DMS153 treated with DMSO at 0.1 percent for 48 hours (cell line): ENCODE measurements around the gene SUPT5H.

ENCODE experiments used
- DNase-seq: peaks from one replicate; lab custom pipeline; 2025; ENCODE audit not compliant: unreplicated experiment; lab: John Stamatoyannopoulos, UW

Gene SUPT5H

DNA sequence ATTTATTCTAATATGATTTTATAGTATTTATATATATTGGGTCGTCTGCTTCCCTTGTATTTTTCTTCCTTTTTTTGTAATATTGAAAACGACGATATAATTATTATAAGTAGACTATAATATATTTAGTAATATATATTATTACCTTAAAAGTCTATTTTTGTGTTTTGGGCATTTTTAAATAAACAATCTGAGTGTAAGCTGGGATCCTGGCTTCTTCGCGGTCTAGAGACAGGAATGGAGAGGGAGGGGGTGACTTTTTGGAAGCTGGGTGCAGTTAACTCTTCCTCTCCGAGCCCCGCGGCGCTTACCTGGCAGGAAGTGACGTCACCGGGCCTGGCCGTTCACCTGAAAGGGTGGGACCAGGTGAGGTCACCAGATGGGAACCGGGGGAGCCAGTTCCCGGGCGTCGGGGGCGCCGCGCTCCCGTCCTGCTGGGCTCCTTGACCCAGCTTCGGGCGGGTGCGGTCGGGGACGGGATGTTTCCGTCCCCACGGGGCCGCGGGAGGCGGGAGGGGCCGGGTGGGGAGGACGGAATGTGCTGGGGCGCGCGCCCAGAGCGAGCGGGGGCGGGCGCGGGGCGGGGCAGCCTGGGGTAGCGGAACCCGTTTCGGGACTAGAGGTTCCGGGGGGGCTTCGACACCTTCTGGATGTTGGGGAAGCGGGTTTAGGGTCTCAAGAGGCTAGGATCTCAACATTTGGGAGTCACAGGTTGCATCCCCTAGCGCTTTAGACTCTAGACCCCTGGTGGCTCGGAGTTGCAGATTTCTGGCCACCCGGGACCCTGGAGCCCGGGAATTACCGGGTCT lies 36.0 kb upstream of the SUPT5H start:
- DNase-seq = peak; percentile 83

DNA sequence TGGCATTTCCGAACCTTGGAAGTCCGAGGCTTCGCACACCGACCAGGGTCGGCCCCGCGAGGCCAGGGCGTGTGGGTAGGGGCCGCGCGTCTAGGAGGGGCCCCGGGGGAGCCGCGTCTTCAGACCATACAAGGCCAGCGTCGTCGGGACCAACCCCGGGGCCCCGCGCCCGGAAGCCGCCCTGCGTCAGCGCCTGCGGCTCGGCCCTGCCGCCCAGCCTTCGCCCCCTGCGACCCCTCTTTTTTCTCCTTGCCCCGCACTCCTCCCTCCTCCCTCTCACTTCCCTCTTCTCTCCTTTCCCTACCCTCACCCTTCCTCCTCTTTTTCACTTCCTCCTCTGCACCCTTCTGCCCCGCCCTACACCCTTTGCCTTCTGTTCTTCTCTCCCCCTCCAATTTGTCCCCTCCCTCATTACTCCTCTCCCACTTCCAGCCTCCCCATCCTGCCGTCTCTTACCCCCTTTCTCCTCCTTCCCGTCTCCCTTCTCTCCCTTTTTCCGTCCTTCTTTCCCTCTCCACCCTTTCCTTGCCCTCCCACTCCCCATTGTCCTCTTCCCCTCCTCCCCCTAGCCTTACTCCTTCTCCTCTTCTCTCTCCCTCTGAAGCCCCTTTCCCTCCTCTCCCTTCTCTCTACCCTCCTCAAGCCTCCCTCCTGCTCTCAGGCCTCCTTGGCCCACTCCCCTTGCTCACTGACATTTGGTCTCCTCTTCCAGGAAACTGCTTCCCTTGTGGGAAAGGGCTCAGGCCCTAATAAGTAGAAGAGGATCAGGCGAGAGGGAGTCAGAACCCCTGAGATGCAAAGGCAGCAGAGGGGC lies 35.2 kb upstream of the SUPT5H start:
- no peak for DNase-seq

DNA sequence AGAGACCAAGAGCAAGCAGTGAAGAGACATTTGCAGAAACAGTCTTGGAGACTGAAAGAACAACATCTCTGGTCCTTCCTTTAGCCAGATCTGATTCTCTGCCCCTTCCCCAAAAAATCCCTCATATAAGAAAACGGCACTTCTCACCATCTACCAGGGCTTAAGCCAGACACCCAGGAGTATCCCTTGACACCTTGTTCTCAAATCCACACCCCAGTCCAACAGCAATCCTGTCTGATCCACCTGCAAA lies 34.6 kb upstream of the SUPT5H start:
- no peak for DNase-seq

DNA sequence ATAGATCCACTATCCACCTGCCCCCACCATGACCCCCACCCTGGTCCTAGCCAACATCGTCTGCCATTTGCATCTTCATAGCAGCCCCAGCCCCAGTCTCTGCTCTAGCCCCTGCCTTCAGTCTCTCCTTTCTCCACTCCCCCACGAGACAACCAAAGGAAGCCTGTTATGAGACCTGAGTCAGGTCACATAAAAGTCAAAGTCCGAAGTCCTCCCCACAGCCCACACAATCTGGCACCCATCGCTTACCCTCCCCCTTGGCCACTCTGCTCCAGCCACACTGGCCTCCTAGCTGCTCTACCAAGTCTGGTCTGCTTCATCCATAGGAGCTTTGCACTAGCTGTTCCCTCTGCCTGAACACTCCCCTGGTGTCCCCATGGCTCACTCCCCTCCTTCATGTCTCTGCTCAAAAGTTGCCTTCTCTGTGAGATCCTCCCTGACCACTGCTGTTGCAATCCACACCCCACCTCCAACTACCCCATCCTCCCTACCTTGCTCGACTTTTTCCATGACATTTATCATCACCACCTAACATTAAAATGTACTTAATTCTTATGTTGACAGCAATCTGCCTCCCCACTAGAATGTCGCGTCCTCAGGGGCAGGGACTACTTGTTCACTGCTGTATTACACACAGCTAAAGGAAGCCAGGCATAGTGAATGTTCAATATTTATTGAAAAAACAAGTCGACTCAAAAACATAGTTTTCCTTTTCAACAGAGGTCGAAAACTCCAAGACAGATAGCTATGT lies 34.1 kb upstream of the SUPT5H start:
- no peak for DNase-seq

DNA sequence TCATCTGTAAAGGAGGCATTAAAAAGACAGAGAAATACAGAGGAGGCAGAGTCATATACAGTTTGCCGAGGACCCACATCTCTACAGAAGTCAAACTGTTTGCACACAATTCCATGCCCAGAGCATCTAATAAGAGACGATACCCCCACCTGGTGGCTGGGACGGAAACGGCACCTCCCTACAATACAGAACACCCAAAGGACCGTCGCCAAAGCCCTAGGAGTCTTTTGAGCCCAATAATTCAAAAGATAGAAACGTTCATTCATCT lies 33.6 kb upstream of the SUPT5H start:
- peak; percentile 93 for DNase-seq

DNA sequence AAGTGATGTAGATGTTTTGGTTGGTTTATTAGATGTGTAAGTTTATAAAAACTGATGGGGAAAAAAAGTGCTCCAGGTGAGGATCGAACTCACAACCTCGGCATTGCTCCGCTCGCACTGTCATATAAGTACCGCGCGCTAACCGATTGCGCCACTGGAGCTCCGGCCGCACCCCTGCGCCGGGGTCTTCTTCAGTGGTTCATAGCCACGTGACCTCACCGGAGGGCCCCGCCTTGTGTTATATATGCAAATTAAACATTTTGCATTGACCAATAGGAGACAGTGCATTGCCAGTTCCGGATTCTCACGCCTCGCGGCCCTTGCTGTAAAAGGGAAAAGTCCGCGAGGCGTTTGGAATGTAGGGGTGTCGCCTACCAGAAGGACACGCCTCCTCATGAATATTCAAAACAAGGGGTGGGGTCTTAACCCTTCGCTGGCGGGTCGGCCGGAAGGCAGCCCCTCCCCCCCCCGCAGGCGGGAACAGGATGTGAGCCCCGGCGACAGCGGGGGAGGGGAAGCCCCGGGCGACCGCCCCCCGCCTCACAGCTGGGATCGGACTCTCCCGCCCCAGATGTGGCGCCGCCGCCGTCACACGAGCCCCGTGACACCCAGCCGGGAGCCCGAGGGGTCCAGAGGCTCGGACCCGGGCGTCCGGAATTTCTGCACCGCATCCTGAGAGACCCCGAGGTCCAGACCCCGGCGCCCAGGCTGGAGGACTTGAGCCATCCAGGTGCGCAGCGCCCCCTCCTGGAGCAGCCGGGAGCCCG lies 33.1 kb upstream of the SUPT5H start, which contains the start of gene PLEKHG2:
PLEKHG2 (plus strand) TSS at position 570 of the 767 bp plus-strand sequence. CDS start 1,418 bp downstream, outside the sequence.
- peak; percentile 96 for DNase-seq

DNA sequence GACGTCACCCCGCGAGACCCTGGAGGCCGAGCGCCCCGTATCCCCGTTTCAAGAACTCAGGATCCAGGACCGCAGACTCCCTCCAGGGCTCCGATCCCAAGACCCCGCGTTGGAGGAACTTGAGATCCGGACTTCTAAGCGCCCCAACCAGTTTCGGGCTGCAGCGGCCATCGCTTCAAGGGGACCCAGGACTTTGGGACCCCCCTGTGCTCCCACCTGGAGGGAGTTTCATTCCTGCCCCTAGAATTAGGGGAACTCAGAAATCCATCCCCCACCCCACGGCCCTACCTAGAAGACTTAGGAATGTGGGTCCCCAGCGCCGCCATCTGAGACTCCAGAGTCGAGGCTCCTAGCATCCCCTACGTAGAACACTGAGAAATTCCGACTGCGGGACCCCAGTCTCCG lies 32.5 kb upstream of the SUPT5H start:
- DNase-seq = no peak

DNA sequence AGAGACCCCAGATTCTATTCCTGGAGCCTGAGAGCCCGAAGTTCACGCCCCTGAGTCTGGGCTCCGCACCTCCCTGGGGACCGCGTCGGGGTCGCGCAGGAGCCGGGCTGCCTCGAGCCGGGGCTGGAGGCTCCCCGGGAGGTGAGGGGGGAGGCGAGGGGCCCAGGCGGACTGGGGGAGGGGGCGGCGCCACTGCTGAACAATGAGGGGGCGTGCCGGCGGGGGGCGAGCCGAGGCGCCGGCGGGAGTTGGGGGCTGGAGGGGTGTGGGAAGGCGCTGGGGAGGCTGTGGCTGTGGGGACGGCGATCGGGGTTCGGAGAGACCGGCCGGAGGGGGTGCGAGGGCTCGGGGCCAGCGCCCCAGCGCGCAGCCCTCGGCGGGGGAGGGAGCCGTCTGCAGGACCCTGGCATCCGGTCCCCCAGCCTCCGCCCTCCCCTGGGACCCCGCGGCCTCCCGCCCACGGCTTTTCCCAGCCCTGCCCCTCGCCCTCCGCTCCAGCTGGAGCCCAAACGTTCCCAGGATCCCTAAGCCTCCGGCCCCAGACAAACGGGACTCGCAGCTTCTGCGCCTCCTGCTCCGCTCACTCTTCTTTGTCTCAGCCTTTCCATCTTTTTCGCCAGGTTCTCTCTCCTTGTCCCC lies 32.0 kb upstream of the SUPT5H start:
- DNase-seq = peak; percentile 14

DNA sequence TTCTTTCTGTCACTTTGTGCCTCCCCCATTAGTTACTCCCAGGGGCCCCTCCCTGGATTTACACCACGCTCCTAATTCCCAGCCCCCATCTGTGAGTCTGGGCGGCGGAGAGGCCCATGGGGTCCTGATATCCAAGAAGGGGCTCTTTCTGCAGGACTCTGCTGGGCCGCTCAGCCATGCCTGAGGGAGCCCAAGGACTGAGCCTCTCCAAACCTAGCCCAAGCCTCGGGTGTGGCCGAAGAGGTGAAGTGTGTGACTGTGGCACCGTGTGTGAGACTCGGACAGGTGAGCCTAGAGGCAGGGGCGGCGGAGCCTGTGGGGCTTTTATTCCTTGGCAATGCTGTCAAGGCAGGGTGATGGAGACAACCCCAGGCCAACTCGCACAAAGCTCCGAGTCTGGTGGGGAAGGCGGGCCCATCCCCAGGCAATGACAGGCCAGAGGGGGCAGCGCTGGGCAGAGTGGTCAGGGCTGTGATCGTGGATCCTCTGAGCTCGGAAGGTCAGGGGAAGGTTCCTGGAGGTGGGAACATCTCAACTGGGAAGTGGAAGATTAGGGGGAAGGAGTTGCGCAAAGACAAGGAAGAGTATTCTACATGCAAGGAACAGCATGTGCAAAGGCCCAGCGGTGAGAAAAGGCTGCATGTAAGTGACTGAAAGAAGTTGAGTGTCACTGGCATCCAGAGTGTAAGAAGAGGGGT lies 31.3 kb upstream of the SUPT5H start:
- DNase-seq = no peak

DNA sequence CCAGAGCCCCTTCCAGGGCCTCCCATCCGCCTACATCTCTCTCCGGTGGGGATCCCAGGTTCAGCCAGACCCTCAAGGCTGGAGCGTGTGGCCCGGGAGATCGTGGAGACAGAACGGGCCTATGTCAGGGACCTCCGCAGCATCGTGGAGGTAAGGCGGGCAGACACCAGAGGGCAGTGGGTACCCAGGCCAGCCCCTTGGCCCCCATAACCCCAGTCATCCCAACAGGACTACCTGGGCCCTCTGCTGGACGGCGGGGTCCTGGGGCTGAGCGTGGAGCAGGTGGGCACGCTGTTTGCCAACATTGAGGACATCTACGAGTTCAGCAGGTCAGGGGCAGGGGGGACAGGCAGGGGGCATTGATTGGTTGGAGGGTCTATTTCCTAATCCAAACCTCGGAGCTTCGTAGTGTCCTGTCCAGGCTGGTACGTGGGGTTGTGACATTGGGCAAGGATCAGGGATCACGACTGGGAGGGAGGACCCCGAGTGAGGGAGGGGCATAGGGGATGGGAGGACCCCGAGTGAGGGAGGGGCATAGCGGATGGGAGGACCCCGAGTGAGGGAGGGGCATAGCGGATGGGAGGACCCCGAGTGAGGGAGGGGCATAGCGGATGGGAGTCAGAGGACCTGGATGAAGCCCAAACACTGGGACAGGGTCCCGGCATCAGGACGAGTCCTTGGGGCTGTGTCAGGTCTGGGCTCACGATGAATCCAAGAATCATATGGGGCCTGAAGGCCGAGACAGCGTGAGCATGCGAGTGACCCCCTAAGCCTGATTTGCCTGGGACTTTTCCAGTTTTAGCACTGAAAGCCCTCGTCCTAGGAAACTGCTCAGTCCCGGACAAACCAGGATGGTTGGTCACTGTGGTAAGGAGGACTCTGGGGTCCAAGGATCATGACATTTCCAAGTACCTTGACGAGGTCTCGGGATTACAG lies 30.0 kb upstream of the SUPT5H start:
- DNase-seq = no peak

DNA sequence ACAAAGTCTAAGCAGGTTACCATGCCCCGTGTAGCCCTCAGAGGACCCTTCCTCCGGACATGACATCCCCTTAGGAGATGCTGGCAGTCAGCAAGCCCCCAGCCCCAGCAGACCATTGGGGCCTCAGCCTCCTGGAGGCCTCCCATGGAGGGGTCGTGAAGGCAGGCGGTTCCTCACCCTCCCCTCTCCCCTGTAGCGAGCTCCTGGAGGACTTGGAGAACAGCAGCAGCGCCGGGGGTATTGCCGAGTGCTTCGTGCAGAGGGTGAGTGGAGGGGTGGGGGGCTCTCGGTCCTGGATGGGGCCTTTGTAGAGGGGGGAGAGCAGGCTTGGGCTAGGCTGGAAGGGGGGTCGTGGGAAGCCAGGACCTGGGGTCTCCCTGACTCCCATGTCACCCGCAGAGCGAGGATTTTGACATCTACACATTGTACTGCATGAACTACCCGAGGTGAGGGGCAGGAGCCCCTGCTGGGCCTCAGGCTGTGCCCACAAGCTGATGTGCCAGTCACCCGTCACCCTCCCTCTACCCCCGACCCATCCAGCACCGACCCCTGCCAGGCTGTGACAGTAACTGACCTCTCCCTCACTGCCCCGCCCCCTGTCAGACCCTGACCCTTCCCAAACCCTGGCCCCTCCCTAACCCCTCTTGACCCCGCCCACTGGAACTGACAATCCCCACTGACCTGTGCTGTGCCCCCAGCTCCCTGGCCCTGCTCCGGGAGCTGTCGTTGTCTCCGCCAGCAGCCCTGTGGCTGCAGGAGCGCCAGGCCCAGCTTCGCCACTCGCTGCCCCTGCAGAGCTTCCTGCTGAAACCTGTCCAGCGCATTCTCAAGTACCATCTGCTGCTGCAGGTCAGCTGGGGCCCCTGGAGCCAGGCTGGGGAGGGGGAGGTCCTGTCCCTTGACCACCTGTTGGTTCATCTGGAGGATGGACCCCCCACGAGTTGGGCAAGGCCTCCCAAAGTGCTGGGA lies 28.9 kb upstream of the SUPT5H start:
- DNase-seq = no peak

DNA sequence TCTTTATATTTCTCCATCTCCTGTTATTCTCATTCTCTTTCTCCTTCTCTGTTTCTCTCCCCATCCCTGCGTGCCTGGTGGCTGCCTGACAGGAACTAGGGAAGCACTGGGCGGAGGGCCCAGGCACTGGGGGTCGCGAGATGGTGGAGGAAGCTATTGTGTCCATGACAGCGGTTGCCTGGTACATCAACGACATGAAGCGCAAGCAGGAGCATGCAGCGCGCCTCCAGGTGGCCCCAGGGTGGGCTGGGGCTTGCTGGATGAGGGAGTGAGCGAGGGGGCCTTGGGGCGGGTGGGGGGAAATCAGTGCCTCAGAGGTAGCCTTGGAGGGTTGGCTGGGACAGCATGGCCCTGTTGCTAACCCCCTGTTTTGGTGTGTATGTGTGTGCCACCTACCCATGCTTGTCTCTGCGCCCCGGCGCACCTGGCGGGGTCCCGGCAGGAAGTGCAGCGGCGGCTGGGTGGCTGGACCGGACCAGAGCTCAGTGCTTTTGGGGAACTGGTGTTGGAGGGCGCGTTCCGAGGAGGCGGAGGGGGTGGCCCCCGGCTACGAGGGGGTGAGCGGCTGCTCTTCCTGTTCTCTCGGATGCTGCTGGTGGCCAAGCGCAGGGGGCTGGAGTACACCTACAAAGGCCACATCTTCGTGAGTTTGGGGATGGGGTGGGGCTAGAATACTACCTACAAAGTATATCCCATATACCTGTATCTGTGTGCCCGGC lies 27.8 kb upstream of the SUPT5H start:
- no peak for DNase-seq

DNA sequence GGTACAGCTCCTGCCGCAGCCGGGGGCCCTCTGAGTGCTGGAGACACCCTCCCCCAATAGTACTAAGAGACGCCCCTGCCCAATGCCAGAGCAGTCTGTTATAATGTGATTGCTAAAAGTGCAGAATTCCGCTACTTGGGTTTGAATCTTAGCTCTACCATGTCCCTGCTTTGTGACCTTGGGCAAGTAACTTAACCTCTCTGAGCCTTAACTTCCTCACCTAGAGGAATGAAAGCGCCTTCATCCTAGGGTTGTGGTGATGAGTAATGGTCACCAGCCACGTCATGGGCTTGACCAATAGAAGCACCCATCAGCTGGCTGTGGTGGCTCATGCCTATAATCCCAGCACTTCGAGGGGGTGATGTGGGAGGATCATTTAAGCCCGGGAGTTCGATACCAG lies 26.4 kb upstream of the SUPT5H start:
- DNase-seq = no peak

DNA sequence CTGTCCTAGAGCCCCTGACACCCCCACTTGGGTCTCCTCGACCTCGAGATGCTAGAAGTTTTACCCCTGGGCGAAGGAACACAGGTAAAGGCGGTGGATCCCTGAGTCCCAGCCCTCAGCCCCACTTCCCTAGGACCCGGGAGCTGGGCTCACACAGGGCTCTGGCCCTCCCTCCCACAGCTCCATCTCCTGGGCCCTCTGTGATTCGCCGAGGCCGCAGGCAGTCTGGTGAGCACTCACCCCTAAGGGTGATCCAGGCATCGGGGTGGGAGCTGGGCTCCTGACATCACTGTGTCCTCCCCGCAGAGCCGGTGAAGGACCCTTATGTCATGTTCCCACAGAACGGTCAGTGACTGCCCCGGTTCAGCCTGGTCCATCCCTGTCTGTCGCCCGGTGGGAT lies 24.6 kb upstream of the SUPT5H start:
- no peak for DNase-seq

DNA sequence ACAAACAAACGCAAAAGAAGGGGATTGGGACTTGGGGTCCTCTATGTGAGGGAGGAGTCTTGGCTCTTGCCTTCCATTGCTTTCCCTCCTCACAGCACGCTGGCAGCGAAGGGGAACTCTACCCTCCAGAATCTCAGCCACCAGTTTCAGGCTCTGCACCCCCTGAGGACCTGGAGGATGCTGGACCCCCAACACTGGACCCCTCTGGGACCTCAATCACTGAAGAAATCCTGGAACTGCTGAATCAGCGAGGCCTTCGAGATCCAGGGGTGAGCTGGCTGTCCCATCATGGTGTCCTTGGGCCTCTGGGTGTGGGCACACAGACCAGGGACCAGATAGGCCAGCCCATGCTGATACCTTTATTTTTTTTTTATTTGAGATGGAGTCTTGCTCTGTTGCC lies 23.4 kb upstream of the SUPT5H start:
- DNase-seq = no peak

DNA sequence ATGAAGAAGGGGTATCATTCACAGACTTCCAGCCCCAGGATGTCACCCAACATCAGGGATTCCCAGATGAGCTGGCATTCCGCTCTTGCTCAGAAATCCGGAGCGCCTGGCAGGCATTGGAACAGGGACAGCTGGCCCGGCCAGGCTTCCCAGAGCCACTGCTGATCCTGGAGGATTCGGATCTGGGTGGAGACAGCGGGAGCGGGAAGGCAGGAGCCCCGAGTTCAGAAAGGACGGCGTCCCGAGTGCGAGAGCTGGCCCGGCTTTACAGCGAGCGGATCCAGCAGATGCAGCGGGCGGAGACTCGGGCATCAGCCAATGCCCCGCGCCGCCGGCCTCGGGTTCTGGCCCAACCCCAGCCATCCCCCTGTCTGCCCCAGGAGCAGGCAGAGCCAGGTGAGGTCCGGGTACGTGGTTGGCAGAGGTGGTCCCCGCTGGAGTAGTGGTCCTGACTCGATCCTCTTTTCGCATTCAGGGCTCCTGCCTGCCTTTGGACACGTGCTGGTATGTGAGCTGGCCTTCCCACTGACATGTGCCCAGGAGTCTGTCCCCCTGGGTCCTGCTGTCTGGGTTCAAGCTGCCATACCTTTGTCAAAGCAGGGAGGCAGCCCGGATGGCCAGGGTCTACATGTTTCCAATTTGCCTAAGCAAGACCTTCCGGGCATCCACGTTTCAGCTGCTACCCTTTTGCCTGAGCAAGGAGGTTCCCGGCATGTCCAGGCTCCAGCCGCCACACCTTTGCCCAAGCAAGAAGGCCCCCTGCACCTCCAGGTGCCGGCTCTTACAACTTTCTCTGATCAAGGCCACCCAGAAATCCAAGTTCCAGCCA lies 21.9 kb upstream of the SUPT5H start:
- no peak for DNase-seq

DNA sequence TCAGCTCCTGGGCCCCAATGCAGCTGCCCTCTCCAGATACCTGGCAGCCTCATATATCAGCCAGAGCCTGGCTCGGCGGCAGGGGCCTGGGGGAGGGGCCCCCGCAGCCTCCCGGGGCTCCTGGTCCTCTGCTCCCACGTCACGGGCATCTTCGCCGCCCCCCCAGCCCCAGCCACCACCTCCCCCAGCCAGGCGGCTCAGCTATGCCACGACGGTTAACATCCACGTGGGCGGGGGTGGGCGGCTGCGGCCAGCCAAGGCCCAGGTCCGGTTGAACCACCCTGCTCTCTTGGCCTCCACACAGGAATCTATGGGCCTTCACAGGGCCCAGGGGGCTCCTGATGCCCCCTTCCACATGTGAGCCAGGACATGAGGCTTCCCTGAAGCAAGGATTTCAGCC lies 20.4 kb upstream of the SUPT5H start:
- no peak for DNase-seq
